ENCODE data around the gene MLLT10.

DNA sequence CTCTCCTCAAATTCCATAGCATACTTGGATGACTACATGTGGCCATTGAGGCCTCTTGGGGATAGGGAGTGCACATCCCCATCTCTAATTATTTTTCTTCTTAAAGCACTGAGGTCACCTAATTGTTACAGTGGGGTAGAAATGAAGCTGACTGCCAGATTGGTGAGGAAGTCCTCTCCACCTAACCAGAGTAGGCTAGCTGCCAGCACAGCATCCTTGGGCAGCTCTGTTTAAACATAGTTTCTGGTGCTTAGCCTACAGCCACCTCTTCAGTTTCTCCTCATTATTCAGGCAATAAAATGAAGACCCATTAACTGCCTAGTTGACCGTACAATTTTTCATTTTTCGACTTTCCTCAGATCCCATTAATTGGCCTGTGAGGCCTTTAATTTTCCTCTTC is 104.6 kb downstream of the MLLT10 start:
- TF ChIP-seq SAP30 (IDR thresholded peaks at IDR 0.05; ENCODE audit: insufficient read depth, insufficient replicate concordance, low read length) (no peak), GABPA (IDR thresholded peaks at IDR 0.05; ENCODE audit: borderline replicate concordance, insufficient read depth, low read length) (no peak), RNF2 (IDR thresholded peaks at IDR 0.05; ENCODE audit: borderline replicate concordance, low read depth, low read length, missing control alignments, poor library complexity, severe bottlenecking) (no peak), RBBP5 (IDR thresholded peaks at IDR 0.05; ENCODE audit: borderline replicate concordance, low read depth, low read length) (no peak)
- TF ChIP-seq, protein P1, sequence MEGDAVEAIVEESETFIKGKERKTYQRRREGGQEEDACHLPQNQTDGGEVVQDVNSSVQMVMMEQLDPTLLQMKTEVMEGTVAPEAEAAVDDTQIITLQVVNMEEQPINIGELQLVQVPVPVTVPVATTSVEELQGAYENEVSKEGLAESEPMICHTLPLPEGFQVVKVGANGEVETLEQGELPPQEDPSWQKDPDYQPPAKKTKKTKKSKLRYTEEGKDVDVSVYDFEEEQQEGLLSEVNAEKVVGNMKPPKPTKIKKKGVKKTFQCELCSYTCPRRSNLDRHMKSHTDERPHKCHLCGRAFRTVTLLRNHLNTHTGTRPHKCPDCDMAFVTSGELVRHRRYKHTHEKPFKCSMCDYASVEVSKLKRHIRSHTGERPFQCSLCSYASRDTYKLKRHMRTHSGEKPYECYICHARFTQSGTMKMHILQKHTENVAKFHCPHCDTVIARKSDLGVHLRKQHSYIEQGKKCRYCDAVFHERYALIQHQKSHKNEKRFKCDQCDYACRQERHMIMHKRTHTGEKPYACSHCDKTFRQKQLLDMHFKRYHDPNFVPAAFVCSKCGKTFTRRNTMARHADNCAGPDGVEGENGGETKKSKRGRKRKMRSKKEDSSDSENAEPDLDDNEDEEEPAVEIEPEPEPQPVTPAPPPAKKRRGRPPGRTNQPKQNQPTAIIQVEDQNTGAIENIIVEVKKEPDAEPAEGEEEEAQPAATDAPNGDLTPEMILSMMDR (IDR thresholded peaks at IDR 0.05; ENCODE audit: control extremely low read depth in 1 of 3, insufficient read depth in 1 of 3, low read depth in 1 of 3, low read length in 3 of 3), result no peak
